ENCODE data around the gene OMD. TPM values are rescaled to one million over a fixed set of nuclear protein-coding genes. Genes with fewer than 3 reads are reported as not detected.
"Not testable (repeated sequence)": the region's sequence is repeated elsewhere in the genome, so short reads cannot be mapped to it uniquely, and the experiment has no call there.

OMD gene
- total and polyA plus RNA-seq, 4 donors, result 36.4 to 176 (median 99.8) TPM

GRCh38 chr9:92426501-92427145, 2.4 kb upstream of the OMD start:
- 54 to 61% methylated on average over 5 of the region's 5 CpGs for WGBS, 2 donors
- no peak overlapping the region for H3K4me3 ChIP-seq (ENCODE audit: low read length in 2 of 2)
- intact Hi-C loops (cut with DNase I), result no loop called here
- H3K36me3 ChIP-seq (ENCODE audit: control insufficient read depth in 1 of 2, insufficient read depth in 2 of 2, low read length in 1 of 2), result no peaks in the 10 kb centered on the region
- H3K4me1 ChIP-seq (ENCODE audit: control insufficient read depth in 1 of 2, insufficient read depth in 2 of 2, low read length in 2 of 2), result peaks cover 2 to 4% of the 10 kb centered on the region in 2 donors
- H3K27me3 ChIP-seq (ENCODE audit: control insufficient read depth in 1 of 2, insufficient read depth in 2 of 2, low read length in 1 of 2), result no peaks in the 10 kb centered on the region
- ATAC-seq (ENCODE audit: low FRiP score), result no peak
- peak overlapping the region in 1 of 2 donors; percentile 45 for H3K27ac ChIP-seq (ENCODE audit: low read depth in 1 of 2, low read length in 2 of 2)
- DNase-seq, result no peak
- no peaks in the 10 kb centered on the region for H3K9me3 ChIP-seq (ENCODE audit: control insufficient read depth, low read length)

- Histone ChIP-seq H3K9me3 (ENCODE audit: control insufficient read depth, low read length) (no peaks in the 10 kb centered on the region), H3K4me1 (ENCODE audit: control insufficient read depth in 1 of 2, insufficient read depth in 2 of 2, low read length in 2 of 2) (peaks cover 5% of the 10 kb centered on the region in 2 donors), H3K36me3 (ENCODE audit: control insufficient read depth in 1 of 2, insufficient read depth in 2 of 2, low read length in 1 of 2) (no peaks in the 10 kb centered on the region), H3K27me3 (ENCODE audit: control insufficient read depth in 1 of 2, insufficient read depth in 2 of 2, low read length in 1 of 2) (no peaks in the 10 kb centered on the region), H3K27ac (ENCODE audit: low read depth in 1 of 2, low read length in 2 of 2) (no peak overlapping the region), H3K4me3 (ENCODE audit: low read length in 2 of 2) (no peak overlapping the region)
- intact Hi-C loops (cut with DNase I), result no loop called here
- ATAC-seq (ENCODE audit: low FRiP score), result no peak
- DNase-seq, result no peak
- 3 to 4% methylated on average over 2 of the region's 2 CpGs for WGBS, 2 donors
Observed at GRCh38 chr9:92425474-92425873, 1.2 kb upstream of the OMD start.

- DNase-seq (no peak), ATAC-seq (ENCODE audit: low FRiP score) (no peak)
- H3K27ac ChIP-seq (ENCODE audit: low read depth in 1 of 2, low read length in 2 of 2), result no peak overlapping the region
Observed at GRCh38 chr9:92423612-92424011, 659 bp downstream of the OMD start.

GRCh38 chr9:92422611-92423338, 1.5 kb downstream of the OMD start:
- Histone ChIP-seq H3K4me3 (ENCODE audit: low read length in 2 of 2) (peak overlapping the region; percentile 58 to 90), H3K27ac (ENCODE audit: low read depth in 1 of 2, low read length in 2 of 2) (no peak overlapping the region), H3K4me1 (ENCODE audit: control insufficient read depth in 1 of 2, insufficient read depth in 2 of 2, low read length in 2 of 2) (peaks cover 5 to 7% of the 10 kb centered on the region in 2 donors), H3K36me3 (ENCODE audit: control insufficient read depth in 1 of 2, insufficient read depth in 2 of 2, low read length in 1 of 2) (no peaks in the 10 kb centered on the region), H3K9me3 (ENCODE audit: control insufficient read depth, low read length) (peaks cover 2% of the 10 kb centered on the region), H3K27me3 (ENCODE audit: control insufficient read depth in 1 of 2, insufficient read depth in 2 of 2, low read length in 1 of 2) (no peaks in the 10 kb centered on the region)
- WGBS, 2 donors, result 40 to 59% methylated on average over 2 of the region's 2 CpGs
- intact Hi-C loops (cut with DNase I), result no loop called here
- DNase-seq (no peak), ATAC-seq (ENCODE audit: low FRiP score) (no peak)

More at GRCh38 chr9:92423612-92424011, 659 bp downstream of the OMD start:
- 44 to 56% methylated on average over 2 of the region's 2 CpGs for WGBS, 2 donors
- intact Hi-C loops (cut with DNase I), result no loop called here
- H3K4me1 ChIP-seq (ENCODE audit: control insufficient read depth in 1 of 2, insufficient read depth in 2 of 2, low read length in 2 of 2), result peaks cover 5% of the 10 kb centered on the region in 2 donors
- H3K36me3 ChIP-seq (ENCODE audit: control insufficient read depth in 1 of 2, insufficient read depth in 2 of 2, low read length in 1 of 2), result no peaks in the 10 kb centered on the region
- H3K9me3 ChIP-seq (ENCODE audit: control insufficient read depth, low read length), result peaks cover 2% of the 10 kb centered on the region
- H3K27me3 ChIP-seq (ENCODE audit: control insufficient read depth in 1 of 2, insufficient read depth in 2 of 2, low read length in 1 of 2), result no peaks in the 10 kb centered on the region
- H3K4me3 ChIP-seq (ENCODE audit: low read length in 2 of 2), result peak overlapping the region; percentile 76 to 80

- Histone ChIP-seq H3K4me1 (ENCODE audit: control insufficient read depth in 1 of 2, insufficient read depth in 2 of 2, low read length in 2 of 2) (peaks cover 0 to 2% of the 10 kb centered on the region in 2 donors), H3K27ac (ENCODE audit: low read depth in 1 of 2, low read length in 2 of 2) (no peak overlapping the region), H3K9me3 (ENCODE audit: control insufficient read depth, low read length) (no peaks in the 10 kb centered on the region), H3K27me3 (ENCODE audit: control insufficient read depth in 1 of 2, insufficient read depth in 2 of 2, low read length in 1 of 2) (no peaks in the 10 kb centered on the region), H3K4me3 (ENCODE audit: low read length in 2 of 2) (no peak overlapping the region), H3K36me3 (ENCODE audit: control insufficient read depth in 1 of 2, insufficient read depth in 2 of 2, low read length in 1 of 2) (no peaks in the 10 kb centered on the region)
- ATAC-seq (ENCODE audit: low FRiP score) (no peak), DNase-seq (no peak)
- WGBS, 2 donors, result 52 to 63% methylated on average over 1 of the region's 1 CpG
- intact Hi-C loops (cut with DNase I), result no loop called here
Observed at GRCh38 chr9:92414566-92414965, 9.7 kb downstream of the OMD start.

DNA sequence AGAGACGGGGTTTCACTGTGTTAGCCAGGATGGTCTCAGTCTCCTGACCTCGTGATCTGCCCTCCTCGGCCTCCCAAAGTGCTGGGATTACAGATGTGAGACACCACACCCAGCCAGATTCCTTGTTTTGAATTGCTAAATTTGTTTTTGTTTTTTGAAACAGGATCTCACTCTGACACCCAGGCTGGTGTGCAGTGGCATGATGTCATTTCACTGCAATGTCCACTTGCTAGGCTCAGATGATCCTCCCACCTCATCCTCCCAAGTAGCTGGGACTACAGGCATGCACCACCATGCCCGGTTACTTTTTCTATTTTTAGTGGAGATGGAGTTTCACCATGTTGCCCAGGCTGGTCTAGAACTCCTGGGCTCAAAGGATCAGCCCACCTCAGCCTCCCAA, 13.1 kb downstream of the OMD start:
- DNase-seq; H3K27ac ChIP-seq (ENCODE audit: low read depth in 1 of 2, low read length in 2 of 2); H3K4me1 ChIP-seq (ENCODE audit: control insufficient read depth in 1 of 2, insufficient read depth in 2 of 2, low read length in 2 of 2); H3K4me3 ChIP-seq (ENCODE audit: low read length in 2 of 2); H3K9me3 ChIP-seq (ENCODE audit: control insufficient read depth, low read length); H3K27me3 ChIP-seq (ENCODE audit: control insufficient read depth in 1 of 2, insufficient read depth in 2 of 2, low read length in 1 of 2); intact Hi-C loops (cut with DNase I); H3K36me3 ChIP-seq (ENCODE audit: control insufficient read depth in 1 of 2, insufficient read depth in 2 of 2, low read length in 1 of 2); ATAC-seq (ENCODE audit: low FRiP score): not testable (repeated sequence)
- 80 to 89% methylated on average over 4 of the region's 4 CpGs for WGBS, 2 donors

GRCh38 chr9:92408747-92409478, 15.4 kb downstream of the OMD start:
- H3K27me3 ChIP-seq (ENCODE audit: control insufficient read depth in 1 of 2, insufficient read depth in 2 of 2, low read length in 1 of 2), result no peaks in the 10 kb centered on the region
- no peak overlapping the region for H3K27ac ChIP-seq (ENCODE audit: low read depth in 1 of 2, low read length in 2 of 2)
- no peak for ATAC-seq (ENCODE audit: low FRiP score)
- 97% methylated on average over 2 of the region's 2 CpGs for WGBS, 2 donors
- H3K4me1 ChIP-seq (ENCODE audit: control insufficient read depth in 1 of 2, insufficient read depth in 2 of 2, low read length in 2 of 2), result no peaks in the 10 kb centered on the region
- no peaks in the 10 kb centered on the region for H3K36me3 ChIP-seq (ENCODE audit: control insufficient read depth in 1 of 2, insufficient read depth in 2 of 2, low read length in 1 of 2)
- H3K4me3 ChIP-seq (ENCODE audit: low read length in 2 of 2), result no peak overlapping the region
- DNase-seq, result no peak
- H3K9me3 ChIP-seq (ENCODE audit: control insufficient read depth, low read length), result no peaks in the 10 kb centered on the region
- intact Hi-C loops (cut with DNase I), result no loop called here

DNA sequence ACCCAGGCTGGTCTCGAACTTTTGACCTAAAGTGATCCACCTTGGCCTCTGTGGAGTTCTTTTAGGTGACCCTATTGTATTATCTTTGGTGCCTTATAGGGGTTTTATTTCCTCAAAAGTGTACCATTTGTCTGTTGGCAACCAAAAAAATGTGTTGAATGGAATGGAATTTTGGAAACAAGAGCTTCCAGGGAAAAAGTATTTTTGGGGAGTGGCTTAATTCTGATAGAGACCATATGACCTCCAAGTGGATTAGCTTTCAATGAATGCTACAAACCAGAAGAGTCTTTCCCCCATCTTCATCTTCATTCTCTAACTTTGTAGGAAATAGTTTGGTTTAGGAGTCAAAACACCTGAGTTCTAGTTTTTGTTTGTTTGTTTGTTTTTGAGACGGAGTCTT, 16.5 kb downstream of the OMD start:
- ATAC-seq (ENCODE audit: low FRiP score) (no peak), DNase-seq (no peak)
- H3K4me1 ChIP-seq (ENCODE audit: control insufficient read depth in 1 of 2, insufficient read depth in 2 of 2, low read length in 2 of 2), result no peaks in the 10 kb centered on the region
- no peaks in the 10 kb centered on the region for H3K36me3 ChIP-seq (ENCODE audit: control insufficient read depth in 1 of 2, insufficient read depth in 2 of 2, low read length in 1 of 2)
- H3K9me3 ChIP-seq (ENCODE audit: control insufficient read depth, low read length), result no peaks in the 10 kb centered on the region
- no peaks in the 10 kb centered on the region for H3K27me3 ChIP-seq (ENCODE audit: control insufficient read depth in 1 of 2, insufficient read depth in 2 of 2, low read length in 1 of 2)
- WGBS, 2 donors, result 85 to 86% methylated on average over 2 of the region's 2 CpGs
- intact Hi-C loops (cut with DNase I), result no loop called here
- no peak overlapping the region for H3K27ac ChIP-seq (ENCODE audit: low read depth in 1 of 2, low read length in 2 of 2)
- no peak overlapping the region for H3K4me3 ChIP-seq (ENCODE audit: low read length in 2 of 2)
